WTC11 (cell line): ENCODE results near the gene PANK4. TPM values are rescaled to one million over a fixed set of nuclear protein-coding genes. Genes with fewer than 3 reads are reported as not detected.

Experiments used
- ATAC-seq: fragments of 200-7000 bp; cut with Tn5 transposase; 2 replicates; pipeline ENCODE4 v1.10.0; 2021; ENCODE audit warnings: mild to moderate bottlenecking, moderate library complexity
- CTCF ChIA-PET: fragments of 300-600 bp; sonication (Branson Sonifier 250); formaldehyde crosslinking; loops from one replicate; lab custom pipeline; 2021; ENCODE audit warnings: antibody characterized with exemption; lab: Charles Lee
- POLR2A ChIA-PET: fragments of 350-600 bp; sonication (Branson Sonifier 250); formaldehyde crosslinking; loops from one replicate; lab custom pipeline; 2021; ENCODE audit warnings: antibody characterized with exemption; lab: Charles Lee
- DNase-seq: peaks from one replicate; pipeline ENCODE4 v3.0.0; 2021; ENCODE audit warnings: low spot score
- H3K27ac Mint-ChIP-seq: 2 replicates; pipeline ENCODE4 v1.8.0; 2021; ENCODE audit warnings: mixed read lengths
- H3K27me3 Mint-ChIP-seq: 2 replicates; pipeline ENCODE4 v1.8.0; 2021; ENCODE audit warnings: low read depth, mild to moderate bottlenecking, moderate library complexity, mixed read lengths
- H3K36me3 Mint-ChIP-seq: 2 replicates; pipeline ENCODE4 v1.8.0; 2021; ENCODE audit warnings: mixed read lengths
- H3K4me1 Mint-ChIP-seq: 2 replicates; pipeline ENCODE4 v1.8.0; 2022; ENCODE audit warnings: mixed read lengths
- H3K4me3 Mint-ChIP-seq: 2 replicates; pipeline ENCODE4 v1.8.0; 2021; ENCODE audit warnings: mild to moderate bottlenecking, moderate library complexity, mixed read lengths
- H3K9me3 Mint-ChIP-seq: 2 replicates; pipeline ENCODE4 v1.8.0; 2021; ENCODE audit warnings: mixed read lengths
- AFF4 ChIP-seq: sonication (generic); formaldehyde crosslinking; IDR thresholded peaks from 2 replicates; pipeline ENCODE4 v1.8.1; 2023; ENCODE audit warnings: mild to moderate bottlenecking, missing genetic modification reagents, borderline replicate concordance
- ATF1 ChIP-seq: sonication (generic); formaldehyde crosslinking; IDR thresholded peaks from 2 replicates; pipeline ENCODE4 v1.8.1; 2023; ENCODE audit warnings: mild to moderate bottlenecking, moderate library complexity, missing genetic modification reagents
- CREM ChIP-seq: sonication (generic); formaldehyde crosslinking; IDR thresholded peaks from 2 replicates; pipeline ENCODE4 v1.8.1; 2022; ENCODE audit warnings: mild to moderate bottlenecking, missing genetic modification reagents, moderate library complexity
- ERG ChIP-seq: fragments of 250-450 bp; sonication (Bioruptor Pico); IDR thresholded peaks from 2 replicates; pipeline ENCODE4 v1.8.0; 2021; ENCODE audit warnings: mild to moderate bottlenecking
- GTF2I ChIP-seq: fragments of 250-450 bp; sonication (Bioruptor Pico); conservative IDR thresholded peaks from 2 replicates; pipeline ENCODE4 v1.4.0; 2021; ENCODE audit warnings: mild to moderate bottlenecking
- IRF1 ChIP-seq: sonication (generic); formaldehyde crosslinking; IDR thresholded peaks from 2 replicates; pipeline ENCODE4 v1.8.0; 2023; ENCODE audit warnings: missing genetic modification reagents
- JAZF1 ChIP-seq: fragments of 250-450 bp; sonication (Bioruptor Pico); IDR thresholded peaks from 2 replicates; pipeline ENCODE4 v1.9.0; 2021; ENCODE audit warnings: moderate library complexity, mild to moderate bottlenecking, inconsistent platforms
- KAT7 ChIP-seq: sonication (generic); formaldehyde crosslinking; IDR thresholded peaks from 2 replicates; pipeline ENCODE4 v1.8.1; 2023; ENCODE audit warnings: missing genetic modification reagents, mild to moderate bottlenecking, borderline replicate concordance
- MLX ChIP-seq: sonication (generic); formaldehyde crosslinking; IDR thresholded peaks from 2 replicates; pipeline ENCODE4 v1.8.1; 2023; ENCODE audit warnings: mild to moderate bottlenecking, missing genetic modification reagents, moderate library complexity
- NFATC4 ChIP-seq: fragments of 250-450 bp; sonication (Bioruptor Pico); IDR thresholded peaks from 2 replicates; pipeline ENCODE4 v1.9.0; 2021; ENCODE audit warnings: mild to moderate bottlenecking
- NFE2L1 ChIP-seq: sonication (generic); formaldehyde crosslinking; IDR thresholded peaks from 2 replicates; pipeline ENCODE4 v1.8.1; 2023; ENCODE audit warnings: missing genetic modification reagents
- NR1H2 ChIP-seq: sonication (generic); formaldehyde crosslinking; IDR thresholded peaks from 2 replicates; pipeline ENCODE4 v1.9.0; 2021; ENCODE audit warnings: mild to moderate bottlenecking, moderate library complexity, missing genetic modification reagents
- PRRX2 ChIP-seq: fragments of 250-450 bp; sonication (Bioruptor Pico); IDR thresholded peaks from 2 replicates; pipeline ENCODE4 v1.8.0; 2021; ENCODE audit warnings: mild to moderate bottlenecking
- RORB ChIP-seq: fragments of 250-450 bp; sonication (Bioruptor Pico); IDR thresholded peaks from 2 replicates; pipeline ENCODE4 v1.9.0; 2021; ENCODE audit warnings: mild to moderate bottlenecking
- USF1 ChIP-seq: sonication (generic); formaldehyde crosslinking; IDR thresholded peaks from 2 replicates; pipeline ENCODE4 v1.8.0; 2022; ENCODE audit warnings: mild to moderate bottlenecking, missing genetic modification reagents
- ZNF121 ChIP-seq: sonication (generic); formaldehyde crosslinking; IDR thresholded peaks from 2 replicates; pipeline ENCODE4 v1.8.0; 2023; ENCODE audit warnings: missing genetic modification reagents
- ZNF263 ChIP-seq: sonication (generic); formaldehyde crosslinking; IDR thresholded peaks from 2 replicates; pipeline ENCODE4 v1.8.1; 2022; ENCODE audit warnings: low read depth, mild to moderate bottlenecking, moderate library complexity, missing genetic modification reagents
- ZNF423 ChIP-seq: fragments of 250-450 bp; sonication (Bioruptor Pico); IDR thresholded peaks from 2 replicates; pipeline ENCODE4 v2.1.2; 2022; ENCODE audit warnings: mild to moderate bottlenecking, moderate library complexity
- total RNA-seq: library from RNA; stranded (reverse); gene quantifications from 3 replicates; pipeline ENCODE4 v1.2.3, GENCODE V29; 2021
- TF ChIP-seq, protein P1 (sequence below): sonication (generic); formaldehyde crosslinking; conservative IDR thresholded peaks from 2 replicates; pipeline ENCODE4 v1.8.1; 2023; ENCODE audit warnings: mild to moderate bottlenecking, low read depth, missing genetic modification reagents, moderate library complexity
- TF ChIP-seq, protein P2 (sequence below): sonication (generic); formaldehyde crosslinking; IDR thresholded peaks from 2 replicates; pipeline ENCODE4 v1.8.0; 2022; ENCODE audit warnings: mild to moderate bottlenecking, missing genetic modification reagents
- TF ChIP-seq, protein P3 (sequence below): sonication (generic); formaldehyde crosslinking; IDR thresholded peaks from 2 replicates; pipeline ENCODE4 v1.8.1; 2022; ENCODE audit warnings: low read depth, missing genetic modification reagents, borderline replicate concordance
- TF ChIP-seq, protein P4 (sequence below): sonication (generic); formaldehyde crosslinking; IDR thresholded peaks from 2 replicates; pipeline ENCODE4 v1.8.1; 2023; ENCODE audit warnings: mild to moderate bottlenecking, missing genetic modification reagents
- TF ChIP-seq, protein P5 (sequence below): sonication (generic); formaldehyde crosslinking; IDR thresholded peaks from 2 replicates; pipeline ENCODE4 v1.8.1; 2023; ENCODE audit warnings: mild to moderate bottlenecking, missing genetic modification reagents

PANK4 gene
- total RNA-seq, 1 experiment from 2014 or later = 52.5 TPM

DNA sequence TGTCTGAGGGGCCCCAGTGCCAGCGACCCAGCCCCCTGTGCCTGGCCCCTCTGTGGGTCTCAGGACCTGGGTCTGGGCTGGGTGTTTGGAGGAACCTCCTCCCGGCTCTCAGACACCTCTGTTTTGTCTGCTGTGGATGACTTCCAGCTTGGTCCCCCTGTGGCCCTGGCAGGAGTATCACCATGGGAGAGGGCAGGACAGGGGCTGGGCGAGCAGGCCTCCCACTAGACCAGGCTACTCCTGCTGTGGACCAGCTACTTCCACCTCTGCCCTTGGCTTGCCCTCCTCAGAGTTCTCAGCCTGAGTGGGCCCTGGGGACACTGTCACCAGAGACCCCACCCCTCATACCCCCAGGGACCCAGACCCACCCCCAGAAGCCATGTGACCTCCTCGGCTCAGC is 28.5 kb downstream of the PANK4 start (continued):
- TF ChIP-seq AFF4 (CRISPR knock-in tag) = no peak
- TF ChIP-seq ZNF263 (CRISPR knock-in tag) = no peak
- TF ChIP-seq JAZF1 (CRISPR knock-in tag) = no peak
- no peak for TF ChIP-seq RORB (CRISPR knock-in tag)

GRCh38 chr1:2496746-2497145 is 29.6 kb downstream of the PANK4 start:
- POLR2A ChIA-PET = no interaction called here
- no peaks in the 10 kb centered on the region for H3K4me1 Mint-ChIP-seq
- H3K27ac Mint-ChIP-seq = no peak overlapping the region
- H3K9me3 Mint-ChIP-seq = no peaks in the 10 kb centered on the region
- CTCF ChIA-PET = no interaction called here
- DNase-seq (no peak), ATAC-seq (no peak)
- no peaks in the 10 kb centered on the region for H3K36me3 Mint-ChIP-seq
- no peak for TF ChIP-seq NFATC4 (CRISPR knock-in tag)
- TF ChIP-seq, protein P1, sequence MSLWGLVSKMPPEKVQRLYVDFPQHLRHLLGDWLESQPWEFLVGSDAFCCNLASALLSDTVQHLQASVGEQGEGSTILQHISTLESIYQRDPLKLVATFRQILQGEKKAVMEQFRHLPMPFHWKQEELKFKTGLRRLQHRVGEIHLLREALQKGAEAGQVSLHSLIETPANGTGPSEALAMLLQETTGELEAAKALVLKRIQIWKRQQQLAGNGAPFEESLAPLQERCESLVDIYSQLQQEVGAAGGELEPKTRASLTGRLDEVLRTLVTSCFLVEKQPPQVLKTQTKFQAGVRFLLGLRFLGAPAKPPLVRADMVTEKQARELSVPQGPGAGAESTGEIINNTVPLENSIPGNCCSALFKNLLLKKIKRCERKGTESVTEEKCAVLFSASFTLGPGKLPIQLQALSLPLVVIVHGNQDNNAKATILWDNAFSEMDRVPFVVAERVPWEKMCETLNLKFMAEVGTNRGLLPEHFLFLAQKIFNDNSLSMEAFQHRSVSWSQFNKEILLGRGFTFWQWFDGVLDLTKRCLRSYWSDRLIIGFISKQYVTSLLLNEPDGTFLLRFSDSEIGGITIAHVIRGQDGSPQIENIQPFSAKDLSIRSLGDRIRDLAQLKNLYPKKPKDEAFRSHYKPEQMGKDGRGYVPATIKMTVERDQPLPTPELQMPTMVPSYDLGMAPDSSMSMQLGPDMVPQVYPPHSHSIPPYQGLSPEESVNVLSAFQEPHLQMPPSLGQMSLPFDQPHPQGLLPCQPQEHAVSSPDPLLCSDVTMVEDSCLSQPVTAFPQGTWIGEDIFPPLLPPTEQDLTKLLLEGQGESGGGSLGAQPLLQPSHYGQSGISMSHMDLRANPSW (CRISPR knock-in tag) = no peak
- TF ChIP-seq, protein P2, sequence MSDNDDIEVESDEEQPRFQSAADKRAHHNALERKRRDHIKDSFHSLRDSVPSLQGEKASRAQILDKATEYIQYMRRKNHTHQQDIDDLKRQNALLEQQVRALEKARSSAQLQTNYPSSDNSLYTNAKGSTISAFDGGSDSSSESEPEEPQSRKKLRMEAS = no peak
- TF ChIP-seq ATF1 = no peak
- no peak for TF ChIP-seq MLX
- no peak for TF ChIP-seq CREM (CRISPR knock-in tag)
- no peak for TF ChIP-seq IRF1 (CRISPR knock-in tag)
- no peak for TF ChIP-seq GTF2I (CRISPR knock-in tag)
- TF ChIP-seq ERG (CRISPR knock-in tag) = no peak
- TF ChIP-seq, protein P3, sequence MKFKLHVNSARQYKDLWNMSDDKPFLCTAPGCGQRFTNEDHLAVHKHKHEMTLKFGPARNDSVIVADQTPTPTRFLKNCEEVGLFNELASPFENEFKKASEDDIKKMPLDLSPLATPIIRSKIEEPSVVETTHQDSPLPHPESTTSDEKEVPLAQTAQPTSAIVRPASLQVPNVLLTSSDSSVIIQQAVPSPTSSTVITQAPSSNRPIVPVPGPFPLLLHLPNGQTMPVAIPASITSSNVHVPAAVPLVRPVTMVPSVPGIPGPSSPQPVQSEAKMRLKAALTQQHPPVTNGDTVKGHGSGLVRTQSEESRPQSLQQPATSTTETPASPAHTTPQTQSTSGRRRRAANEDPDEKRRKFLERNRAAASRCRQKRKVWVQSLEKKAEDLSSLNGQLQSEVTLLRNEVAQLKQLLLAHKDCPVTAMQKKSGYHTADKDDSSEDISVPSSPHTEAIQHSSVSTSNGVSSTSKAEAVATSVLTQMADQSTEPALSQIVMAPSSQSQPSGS (CRISPR knock-in tag) = no peak
- TF ChIP-seq ZNF423 (CRISPR knock-in tag) = no peak
- TF ChIP-seq, protein P4, sequence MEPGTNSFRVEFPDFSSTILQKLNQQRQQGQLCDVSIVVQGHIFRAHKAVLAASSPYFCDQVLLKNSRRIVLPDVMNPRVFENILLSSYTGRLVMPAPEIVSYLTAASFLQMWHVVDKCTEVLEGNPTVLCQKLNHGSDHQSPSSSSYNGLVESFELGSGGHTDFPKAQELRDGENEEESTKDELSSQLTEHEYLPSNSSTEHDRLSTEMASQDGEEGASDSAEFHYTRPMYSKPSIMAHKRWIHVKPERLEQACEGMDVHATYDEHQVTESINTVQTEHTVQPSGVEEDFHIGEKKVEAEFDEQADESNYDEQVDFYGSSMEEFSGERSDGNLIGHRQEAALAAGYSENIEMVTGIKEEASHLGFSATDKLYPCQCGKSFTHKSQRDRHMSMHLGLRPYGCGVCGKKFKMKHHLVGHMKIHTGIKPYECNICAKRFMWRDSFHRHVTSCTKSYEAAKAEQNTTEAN (CRISPR knock-in tag) = no peak
- no peak for TF ChIP-seq PRRX2 (CRISPR knock-in tag)
- TF ChIP-seq, protein P5, sequence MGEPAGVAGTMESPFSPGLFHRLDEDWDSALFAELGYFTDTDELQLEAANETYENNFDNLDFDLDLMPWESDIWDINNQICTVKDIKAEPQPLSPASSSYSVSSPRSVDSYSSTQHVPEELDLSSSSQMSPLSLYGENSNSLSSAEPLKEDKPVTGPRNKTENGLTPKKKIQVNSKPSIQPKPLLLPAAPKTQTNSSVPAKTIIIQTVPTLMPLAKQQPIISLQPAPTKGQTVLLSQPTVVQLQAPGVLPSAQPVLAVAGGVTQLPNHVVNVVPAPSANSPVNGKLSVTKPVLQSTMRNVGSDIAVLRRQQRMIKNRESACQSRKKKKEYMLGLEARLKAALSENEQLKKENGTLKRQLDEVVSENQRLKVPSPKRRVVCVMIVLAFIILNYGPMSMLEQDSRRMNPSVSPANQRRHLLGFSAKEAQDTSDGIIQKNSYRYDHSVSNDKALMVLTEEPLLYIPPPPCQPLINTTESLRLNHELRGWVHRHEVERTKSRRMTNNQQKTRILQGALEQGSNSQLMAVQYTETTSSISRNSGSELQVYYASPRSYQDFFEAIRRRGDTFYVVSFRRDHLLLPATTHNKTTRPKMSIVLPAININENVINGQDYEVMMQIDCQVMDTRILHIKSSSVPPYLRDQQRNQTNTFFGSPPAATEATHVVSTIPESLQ (CRISPR knock-in tag) = no peak
- no peak for TF ChIP-seq USF1 (CRISPR knock-in tag)
- no peak for TF ChIP-seq NR1H2 (CRISPR knock-in tag)
- no peak for TF ChIP-seq KAT7 (CRISPR knock-in tag)
- no peak for TF ChIP-seq NFE2L1 (CRISPR knock-in tag)
- TF ChIP-seq ZNF121 (CRISPR knock-in tag) = no peak
- H3K27me3 Mint-ChIP-seq = no peaks in the 10 kb centered on the region
- H3K4me3 Mint-ChIP-seq = no peak overlapping the region
